GM19099 (cell line): ENCODE measurements around the gene HEPN1.

Source experiments
- POLR2A ChIP-seq: IDR thresholded peaks from 3 replicates; pipeline ENCODE4 v1.6.1; 2011; ENCODE audit warnings: low read depth; ENCODE audit not compliant: insufficient read length; ENCODE audit errors: extremely low read depth

Gene HEPN1

GRCh38 chr11:124879493-124880289, 39.4 kb upstream of the HEPN1 start:
- TF ChIP-seq POLR2A = no peak

DNA sequence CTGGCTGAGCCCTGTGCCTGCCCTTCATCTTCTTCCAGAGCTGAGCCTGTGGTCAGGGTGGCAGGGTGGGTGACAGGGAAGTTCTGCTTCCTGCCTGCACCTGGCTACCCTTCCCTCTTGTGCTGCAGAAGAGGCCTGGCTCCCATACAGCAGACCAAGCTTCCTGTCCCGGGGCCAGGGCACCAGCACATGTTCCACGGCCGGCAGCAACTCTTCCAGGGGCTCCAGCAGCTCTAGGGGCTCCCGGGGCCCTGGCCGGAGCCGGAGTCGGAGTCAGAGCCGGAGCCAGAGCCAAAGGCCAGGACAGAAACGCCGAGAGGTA, 38.8 kb upstream of the HEPN1 start:
- no peak for TF ChIP-seq POLR2A

DNA sequence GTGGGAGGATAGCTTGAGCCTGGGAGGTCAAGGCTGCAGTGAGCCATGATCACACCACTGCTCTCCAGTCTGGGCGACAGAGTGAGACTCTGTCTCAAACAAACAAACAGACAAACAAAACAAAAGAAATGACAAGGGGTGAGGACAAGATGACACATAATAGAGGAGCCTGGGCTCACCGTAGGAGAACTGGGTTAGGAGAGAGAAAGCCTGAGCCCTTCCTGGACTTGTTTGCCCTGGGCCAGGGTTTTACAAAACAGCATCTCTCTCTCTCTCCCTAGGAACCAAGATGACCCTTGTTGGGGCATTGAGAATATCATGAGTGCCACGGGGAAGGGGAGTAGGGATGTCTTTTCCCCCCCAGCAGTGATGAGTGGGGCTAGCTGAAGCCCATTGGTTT, 38.1 kb upstream of the HEPN1 start:
- TF ChIP-seq POLR2A = no peak

- TF ChIP-seq POLR2A = no peak
Measured at GRCh38 chr11:124882339-124883071, 36.5 kb upstream of the HEPN1 start.

DNA sequence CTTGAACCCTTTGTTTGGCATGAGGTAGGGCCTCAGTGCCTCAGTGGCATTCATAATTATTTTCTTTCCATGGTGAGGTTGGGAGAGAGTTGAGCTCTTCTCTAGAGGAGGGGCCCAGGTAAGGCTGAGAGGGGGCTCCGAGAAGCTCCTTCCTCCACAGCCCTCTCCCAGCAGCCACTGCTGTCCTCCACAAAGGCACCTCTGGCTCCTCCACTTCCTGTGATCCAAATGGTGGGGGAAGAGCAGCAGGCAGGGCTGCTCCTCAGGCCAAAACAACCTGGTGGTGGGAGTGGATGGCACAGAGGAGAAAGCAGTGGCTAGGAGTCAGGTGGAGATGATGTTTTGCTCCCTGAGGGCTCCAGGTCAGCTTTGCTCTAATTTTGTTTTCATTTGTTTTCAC, 34.7 kb upstream of the HEPN1 start:
- no peak for TF ChIP-seq POLR2A

GRCh38 chr11:124884869-124885479, 34.1 kb upstream of the HEPN1 start:
- TF ChIP-seq POLR2A = no peak

- TF ChIP-seq POLR2A = no peak
Measured at GRCh38 chr11:124886476-124886875, 32.6 kb upstream of the HEPN1 start.

GRCh38 chr11:124886978-124887666, 31.9 kb upstream of the HEPN1 start:
- TF ChIP-seq POLR2A = no peak

- no peak for TF ChIP-seq POLR2A
Measured at GRCh38 chr11:124887667-124888013, 31.4 kb upstream of the HEPN1 start.

DNA sequence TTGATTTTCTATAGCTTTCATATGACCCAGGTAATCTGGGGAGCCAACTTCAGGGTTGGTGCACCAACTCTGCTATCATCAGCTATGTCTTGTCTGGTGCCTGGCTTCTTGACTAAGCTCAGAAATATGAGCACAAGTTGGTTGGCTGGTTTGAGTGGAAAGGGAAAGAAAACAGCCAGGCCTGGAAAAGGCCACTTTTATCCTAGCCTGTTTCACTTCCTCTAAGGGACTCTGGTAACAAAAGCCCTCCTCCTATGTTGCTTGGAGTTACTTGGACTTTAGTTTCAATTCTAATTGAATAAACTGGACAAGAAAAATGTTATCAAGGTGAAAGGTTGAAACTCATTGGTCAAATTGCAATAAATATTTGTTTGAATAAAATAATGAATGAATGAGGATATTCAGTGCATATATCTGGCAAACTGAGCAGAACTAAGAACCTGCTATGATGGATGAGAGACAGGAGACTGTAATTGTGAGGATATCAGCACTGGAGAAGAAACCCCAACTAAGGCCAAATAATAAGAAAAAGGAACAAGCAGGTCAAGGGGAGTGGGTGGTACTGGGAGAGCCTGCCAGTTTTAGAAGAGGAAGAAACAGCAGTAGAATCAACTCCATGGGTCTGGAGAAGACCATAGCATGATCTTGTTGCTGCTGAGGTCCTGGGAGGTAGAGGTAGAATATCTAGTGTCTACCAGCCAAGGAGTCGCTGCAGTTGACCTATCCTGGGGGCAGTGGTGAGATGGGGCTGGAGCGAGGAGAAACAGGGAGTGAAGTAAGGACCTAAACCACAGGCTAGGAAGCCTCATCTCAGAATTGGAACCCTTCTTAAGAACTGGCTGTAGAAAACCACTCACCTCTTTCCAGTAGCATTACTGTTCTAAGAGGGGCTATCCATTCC, 29.6 kb upstream of the HEPN1 start:
- TF ChIP-seq POLR2A = no peak

- no peak for TF ChIP-seq POLR2A
Measured at GRCh38 chr11:124890151-124890550, 28.9 kb upstream of the HEPN1 start.

DNA sequence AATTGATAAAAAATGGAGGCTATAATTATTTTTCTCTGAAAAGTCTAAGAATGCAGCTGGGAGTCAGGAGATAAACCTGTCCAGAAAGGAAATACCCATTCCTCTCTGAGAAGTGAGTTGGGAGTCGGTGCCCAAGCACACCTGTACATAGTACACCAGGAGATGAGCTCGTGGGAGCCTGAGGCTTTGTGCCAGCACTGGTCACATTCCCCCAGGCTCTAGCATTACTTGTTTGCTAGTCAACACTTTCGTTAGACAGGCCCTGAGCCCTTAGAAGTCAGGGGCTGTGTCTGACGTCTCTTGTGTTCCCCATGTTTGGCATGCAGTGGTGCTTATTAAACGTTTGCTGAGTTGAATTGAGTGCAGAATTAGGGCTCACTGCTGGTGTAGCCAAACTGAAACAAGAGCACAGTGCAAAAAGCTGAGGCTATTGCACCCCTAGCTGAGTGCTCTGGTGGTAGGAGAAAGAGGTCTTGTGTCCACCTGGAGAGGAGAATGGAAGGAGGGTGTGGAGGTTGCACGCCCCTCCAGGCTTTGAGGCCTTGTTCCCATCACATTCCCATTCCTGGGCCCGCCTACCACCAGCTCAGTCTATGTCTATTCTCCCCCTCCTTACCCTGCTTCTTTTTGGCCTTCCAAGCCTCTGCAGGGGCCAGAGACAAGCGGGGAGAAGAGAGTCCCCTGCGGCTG, 28.2 kb upstream of the HEPN1 start:
- TF ChIP-seq POLR2A = no peak

DNA sequence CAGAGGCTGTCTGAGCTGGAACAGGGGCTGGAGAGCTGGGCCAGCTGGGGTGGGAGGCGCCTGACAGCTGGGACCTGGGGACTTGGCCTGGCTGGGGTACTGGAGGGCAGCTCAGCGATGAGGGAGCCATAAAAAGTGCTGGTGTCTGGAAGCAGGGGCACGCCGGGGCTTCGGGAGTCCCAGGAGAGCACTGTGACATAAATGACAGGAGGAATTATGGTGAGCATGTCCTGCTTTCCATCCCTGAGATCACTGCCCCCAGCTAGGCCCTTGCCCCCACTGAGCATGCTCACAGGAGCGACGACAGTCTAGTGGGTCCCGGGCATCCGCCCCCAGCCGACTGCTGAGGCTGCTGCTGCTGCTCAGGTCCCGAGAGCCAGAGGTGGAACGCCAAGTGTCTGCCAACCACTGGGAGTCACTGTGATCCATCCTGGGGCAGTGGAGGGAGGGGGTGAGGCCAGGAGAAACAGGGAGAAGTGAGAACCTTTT, 27.6 kb upstream of the HEPN1 start:
- TF ChIP-seq POLR2A = no peak

DNA sequence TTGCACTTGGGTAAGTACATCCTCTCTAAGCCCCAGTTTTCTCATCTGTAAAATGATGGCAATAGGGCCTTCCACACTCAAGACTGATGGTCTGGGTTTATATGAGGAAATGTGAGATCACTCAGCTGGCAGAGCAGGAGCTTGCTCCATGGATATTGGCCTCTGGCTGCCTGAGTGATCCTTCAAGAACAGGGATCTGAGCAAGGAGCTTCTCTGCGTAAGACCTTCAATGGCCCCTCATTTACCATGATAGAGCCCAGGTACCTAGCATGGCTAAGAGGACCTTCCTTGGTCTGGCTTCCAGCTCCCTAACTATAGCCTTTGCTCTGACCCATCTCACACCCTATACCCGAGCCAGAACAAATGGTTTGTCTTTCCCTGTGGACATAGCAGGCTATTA, 26.9 kb upstream of the HEPN1 start:
- no peak for TF ChIP-seq POLR2A
